ENCODE data around the gene TEAD4. TPM values are rescaled to one million over a fixed set of nuclear protein-coding genes. Genes with fewer than 3 reads are reported as not detected.

Gene TEAD4
- total and polyA plus RNA-seq, 4 donors = 0.79 to 3.8 (median 2.8) TPM

DNA sequence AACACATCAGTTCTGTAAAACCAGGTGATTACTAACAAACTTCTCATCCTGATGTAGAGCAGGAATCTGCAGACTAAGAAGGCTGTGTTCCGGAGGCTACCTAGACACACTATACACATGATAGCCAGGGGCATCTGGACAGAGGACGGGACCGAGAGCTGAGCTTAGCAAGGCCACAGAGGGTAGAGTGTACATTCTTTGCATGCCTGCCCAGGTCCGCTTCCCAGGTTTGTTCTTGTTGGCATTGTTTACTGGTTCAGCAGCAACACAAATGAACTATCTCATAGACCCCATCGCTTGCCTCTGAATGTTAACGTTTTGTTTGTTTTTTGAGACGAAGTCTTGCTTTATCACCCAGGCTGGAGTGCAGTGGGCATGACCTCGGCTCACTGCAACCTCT is 17.7 kb upstream of the TEAD4 start:
- Histone ChIP-seq H3K27ac (ENCODE audit: low read depth in 1 of 2, low read length in 2 of 2) (no peak overlapping the region), H3K27me3 (ENCODE audit: control insufficient read depth in 4 of 4, insufficient read depth in 4 of 4, low read length in 3 of 4) (no peaks in the 10 kb centered on the region), H3K9me3 (ENCODE audit: control insufficient read depth in 4 of 4, low read length in 3 of 4) (no peaks in the 10 kb centered on the region), H3K36me3 (ENCODE audit: control insufficient read depth in 4 of 4, insufficient read depth in 3 of 4, low read depth in 1 of 4, low read length in 3 of 4) (peaks cover 2 to 23% (median 12%) of the 10 kb centered on the region in 4 donors), H3K4me3 (ENCODE audit: low read depth in 1 of 3, low read length in 3 of 3) (no peak overlapping the region), H3K9ac (ENCODE audit: low read depth in 1 of 2, low read length in 2 of 2) (no peak overlapping the region), H3K4me1 (ENCODE audit: control insufficient read depth in 4 of 4, insufficient read depth in 4 of 4, low read length in 3 of 4) (peaks cover 0 to 6% (median 2%) of the 10 kb centered on the region in 4 donors)
- no peak for DNase-seq (ENCODE audit: low spot score)
- TF ChIP-seq RXRA (IDR thresholded peaks at IDR 0.05) (no peak), SP1 (IDR thresholded peaks at IDR 0.05) (no peak), HNF4G (IDR thresholded peaks at IDR 0.05) (no peak), GABPA (IDR thresholded peaks at IDR 0.05 in 1 of 2, conservative IDR thresholded peaks at IDR 0.05 in 1 of 2) (no peak), EGR1 (IDR thresholded peaks at IDR 0.05; ENCODE audit: low read depth in 2 of 2) (no peak), RAD21 (IDR thresholded peaks at IDR 0.05) (no peak), YY1 (IDR thresholded peaks at IDR 0.05) (no peak), TAF1 (conservative IDR thresholded peaks at IDR 0.05) (no peak), FOXA2 (IDR thresholded peaks at IDR 0.05) (no peak), JUND (IDR thresholded peaks at IDR 0.05) (no peak), HNF4A (conservative IDR thresholded peaks at IDR 0.05) (no peak), FOXA1 (IDR thresholded peaks at IDR 0.05) (no peak), NR2F2 (IDR thresholded peaks at IDR 0.05) (no peak)
- TF ChIP-seq, protein P1, sequence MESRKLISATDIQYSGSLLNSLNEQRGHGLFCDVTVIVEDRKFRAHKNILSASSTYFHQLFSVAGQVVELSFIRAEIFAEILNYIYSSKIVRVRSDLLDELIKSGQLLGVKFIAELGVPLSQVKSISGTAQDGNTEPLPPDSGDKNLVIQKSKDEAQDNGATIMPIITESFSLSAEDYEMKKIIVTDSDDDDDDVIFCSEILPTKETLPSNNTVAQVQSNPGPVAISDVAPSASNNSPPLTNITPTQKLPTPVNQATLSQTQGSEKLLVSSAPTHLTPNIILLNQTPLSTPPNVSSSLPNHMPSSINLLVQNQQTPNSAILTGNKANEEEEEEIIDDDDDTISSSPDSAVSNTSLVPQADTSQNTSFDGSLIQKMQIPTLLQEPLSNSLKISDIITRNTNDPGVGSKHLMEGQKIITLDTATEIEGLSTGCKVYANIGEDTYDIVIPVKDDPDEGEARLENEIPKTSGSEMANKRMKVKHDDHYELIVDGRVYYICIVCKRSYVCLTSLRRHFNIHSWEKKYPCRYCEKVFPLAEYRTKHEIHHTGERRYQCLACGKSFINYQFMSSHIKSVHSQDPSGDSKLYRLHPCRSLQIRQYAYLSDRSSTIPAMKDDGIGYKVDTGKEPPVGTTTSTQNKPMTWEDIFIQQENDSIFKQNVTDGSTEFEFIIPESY (IDR thresholded peaks at IDR 0.05) = no peak
- TF ChIP-seq, protein P2, sequence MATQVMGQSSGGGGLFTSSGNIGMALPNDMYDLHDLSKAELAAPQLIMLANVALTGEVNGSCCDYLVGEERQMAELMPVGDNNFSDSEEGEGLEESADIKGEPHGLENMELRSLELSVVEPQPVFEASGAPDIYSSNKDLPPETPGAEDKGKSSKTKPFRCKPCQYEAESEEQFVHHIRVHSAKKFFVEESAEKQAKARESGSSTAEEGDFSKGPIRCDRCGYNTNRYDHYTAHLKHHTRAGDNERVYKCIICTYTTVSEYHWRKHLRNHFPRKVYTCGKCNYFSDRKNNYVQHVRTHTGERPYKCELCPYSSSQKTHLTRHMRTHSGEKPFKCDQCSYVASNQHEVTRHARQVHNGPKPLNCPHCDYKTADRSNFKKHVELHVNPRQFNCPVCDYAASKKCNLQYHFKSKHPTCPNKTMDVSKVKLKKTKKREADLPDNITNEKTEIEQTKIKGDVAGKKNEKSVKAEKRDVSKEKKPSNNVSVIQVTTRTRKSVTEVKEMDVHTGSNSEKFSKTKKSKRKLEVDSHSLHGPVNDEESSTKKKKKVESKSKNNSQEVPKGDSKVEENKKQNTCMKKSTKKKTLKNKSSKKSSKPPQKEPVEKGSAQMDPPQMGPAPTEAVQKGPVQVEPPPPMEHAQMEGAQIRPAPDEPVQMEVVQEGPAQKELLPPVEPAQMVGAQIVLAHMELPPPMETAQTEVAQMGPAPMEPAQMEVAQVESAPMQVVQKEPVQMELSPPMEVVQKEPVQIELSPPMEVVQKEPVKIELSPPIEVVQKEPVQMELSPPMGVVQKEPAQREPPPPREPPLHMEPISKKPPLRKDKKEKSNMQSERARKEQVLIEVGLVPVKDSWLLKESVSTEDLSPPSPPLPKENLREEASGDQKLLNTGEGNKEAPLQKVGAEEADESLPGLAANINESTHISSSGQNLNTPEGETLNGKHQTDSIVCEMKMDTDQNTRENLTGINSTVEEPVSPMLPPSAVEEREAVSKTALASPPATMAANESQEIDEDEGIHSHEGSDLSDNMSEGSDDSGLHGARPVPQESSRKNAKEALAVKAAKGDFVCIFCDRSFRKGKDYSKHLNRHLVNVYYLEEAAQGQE (IDR thresholded peaks at IDR 0.05) = no peak
- TF ChIP-seq, protein P3, sequence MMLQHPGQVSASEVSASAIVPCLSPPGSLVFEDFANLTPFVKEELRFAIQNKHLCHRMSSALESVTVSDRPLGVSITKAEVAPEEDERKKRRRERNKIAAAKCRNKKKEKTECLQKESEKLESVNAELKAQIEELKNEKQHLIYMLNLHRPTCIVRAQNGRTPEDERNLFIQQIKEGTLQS (IDR thresholded peaks at IDR 0.05) = no peak
- TF ChIP-seq, protein P4, sequence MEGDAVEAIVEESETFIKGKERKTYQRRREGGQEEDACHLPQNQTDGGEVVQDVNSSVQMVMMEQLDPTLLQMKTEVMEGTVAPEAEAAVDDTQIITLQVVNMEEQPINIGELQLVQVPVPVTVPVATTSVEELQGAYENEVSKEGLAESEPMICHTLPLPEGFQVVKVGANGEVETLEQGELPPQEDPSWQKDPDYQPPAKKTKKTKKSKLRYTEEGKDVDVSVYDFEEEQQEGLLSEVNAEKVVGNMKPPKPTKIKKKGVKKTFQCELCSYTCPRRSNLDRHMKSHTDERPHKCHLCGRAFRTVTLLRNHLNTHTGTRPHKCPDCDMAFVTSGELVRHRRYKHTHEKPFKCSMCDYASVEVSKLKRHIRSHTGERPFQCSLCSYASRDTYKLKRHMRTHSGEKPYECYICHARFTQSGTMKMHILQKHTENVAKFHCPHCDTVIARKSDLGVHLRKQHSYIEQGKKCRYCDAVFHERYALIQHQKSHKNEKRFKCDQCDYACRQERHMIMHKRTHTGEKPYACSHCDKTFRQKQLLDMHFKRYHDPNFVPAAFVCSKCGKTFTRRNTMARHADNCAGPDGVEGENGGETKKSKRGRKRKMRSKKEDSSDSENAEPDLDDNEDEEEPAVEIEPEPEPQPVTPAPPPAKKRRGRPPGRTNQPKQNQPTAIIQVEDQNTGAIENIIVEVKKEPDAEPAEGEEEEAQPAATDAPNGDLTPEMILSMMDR (IDR thresholded peaks at IDR 0.05; ENCODE audit: low read depth, low read length, missing input control) = no peak
- WGBS = 80% methylated on average over 8 of the region's 8 CpGs

Data from liver (tissue), 9 donors.